CD4-positive, alpha-beta T cell (primary cell): Measurements from ENCODE around the gene RNF208. TPM values are rescaled to one million over a fixed set of nuclear protein-coding genes. Genes with fewer than 3 reads are reported as not detected.
"Not testable (repeated sequence)": the region's sequence is repeated elsewhere in the genome, so short reads cannot be mapped to it uniquely, and the experiment has no call there.

Experiments
- ATAC-seq: fragments of 200-7000 bp; cut with Tn5 transposase; one replicate; pipeline ENCODE4 v1.10.0; 2022; ENCODE audit warnings: mild to moderate bottlenecking; ENCODE audit not compliant: poor library complexity
- CTCF ChIA-PET: fragments of 350-600 bp; sonication (Branson Sonifier 250); formaldehyde crosslinking; loops from one replicate; lab custom pipeline; 2021; ENCODE audit warnings: antibody characterized with exemption, inconsistent platforms; lab: Charles Lee
- POLR2A ChIA-PET: fragments of 350-600 bp; sonication (Branson Sonifier 250); formaldehyde crosslinking; loops from one replicate; lab custom pipeline; 2021; ENCODE audit warnings: antibody characterized with exemption, inconsistent platforms; lab: Charles Lee
- DNase-seq, 14 experiments: peaks; one replicate each; pipeline ENCODE4 v3.0.0-alpha.2; 2013 to 2020; ENCODE audit warnings: mixed read lengths in 2 of 14
- H3K27ac ChIP-seq, 2 donors: one replicate each; pipeline versions ENCODE4 v1.5.1 to v1.7.0; 2013; ENCODE audit warnings: low read length in 2 of 2, low read depth in 1 of 2, mild to moderate bottlenecking in 1 of 2
- H3K27me3 ChIP-seq, 2 experiments: 1 replicate in 1 of 2; 2 replicates in 1 of 2; pipeline versions ENCODE4 v1.6.1 to v1.7.0; 2013; ENCODE audit warnings: low read length in 2 of 2, control low read depth in 1 of 2, mild to moderate bottlenecking in 1 of 2, moderate library complexity in 1 of 2; ENCODE audit not compliant: insufficient read depth in 2 of 2, control insufficient read depth in 1 of 2
- H3K36me3 ChIP-seq: one replicate; pipeline ENCODE4 v1.6.1; 2013; ENCODE audit warnings: low read length, control low read depth; ENCODE audit not compliant: insufficient read depth
- H3K4me1 ChIP-seq: one replicate; pipeline ENCODE4 v1.6.1; 2013; ENCODE audit warnings: low read length, control low read depth; ENCODE audit not compliant: insufficient read depth
- H3K4me3 ChIP-seq: one replicate; pipeline ENCODE4 v1.5.1; 2013; ENCODE audit warnings: mild to moderate bottlenecking, low read length, moderate library complexity
- H3K9me3 ChIP-seq, 2 experiments: 1 replicate in 1 of 2; 2 replicates in 1 of 2; pipeline versions ENCODE4 v1.6.1 to v1.7.0; 2013; ENCODE audit warnings: low read length in 2 of 2, mild to moderate bottlenecking in 2 of 2, control low read depth in 1 of 2, moderate library complexity in 1 of 2; ENCODE audit not compliant: control insufficient read depth in 1 of 2, insufficient read depth in 1 of 2
- H3K27ac Mint-ChIP-seq: one replicate; pipeline ENCODE4 v1.8.0; 2020; ENCODE audit warnings: mixed read lengths
- H3K27me3 Mint-ChIP-seq: one replicate; pipeline ENCODE4 v1.8.0; 2021; ENCODE audit warnings: mixed read lengths
- H3K36me3 Mint-ChIP-seq: one replicate; pipeline ENCODE4 v1.8.0; 2021; ENCODE audit warnings: low read depth, mixed read lengths
- H3K4me1 Mint-ChIP-seq: one replicate; pipeline ENCODE4 v1.8.0; 2021; ENCODE audit warnings: low read depth, mixed read lengths
- H3K4me3 Mint-ChIP-seq: one replicate; pipeline ENCODE4 v1.8.0; 2020; ENCODE audit warnings: mild to moderate bottlenecking, mixed read lengths
- H3K9me3 Mint-ChIP-seq: one replicate; pipeline ENCODE4 v1.8.0; 2020; ENCODE audit warnings: mixed read lengths
- intact Hi-C, 2 experiments: fragments of 100-400 bp; cut with DNase I in 1 of 2; cut with micrococcal nuclease in 1 of 2; formaldehyde crosslinking; loops; one replicate each; pipeline versions ENCODE4 v1.15.1 to v1.9.0; 2023 to 2025; cut with DNase I, micrococcal nuclease
- total RNA-seq, 174 experiments: library from RNA in 2 of 174; stranded (reverse) in 2 of 174; gene quantifications; one replicate each; pipeline ENCODE4 v1.2.3 and lab custom pipeline; 2021 to 2026
- TF ChIP-seq, protein P1 (sequence below): fragments of 200-600 bp; IDR thresholded peaks from one replicate; pipeline ENCODE4 v1.8.0; 2022; ENCODE audit warnings: antibody characterized with exemption, mild to moderate bottlenecking

RNF208 gene
- total RNA-seq, 2 experiments from 2014 or later, result 0.66 to 0.67 TPM

DNA sequence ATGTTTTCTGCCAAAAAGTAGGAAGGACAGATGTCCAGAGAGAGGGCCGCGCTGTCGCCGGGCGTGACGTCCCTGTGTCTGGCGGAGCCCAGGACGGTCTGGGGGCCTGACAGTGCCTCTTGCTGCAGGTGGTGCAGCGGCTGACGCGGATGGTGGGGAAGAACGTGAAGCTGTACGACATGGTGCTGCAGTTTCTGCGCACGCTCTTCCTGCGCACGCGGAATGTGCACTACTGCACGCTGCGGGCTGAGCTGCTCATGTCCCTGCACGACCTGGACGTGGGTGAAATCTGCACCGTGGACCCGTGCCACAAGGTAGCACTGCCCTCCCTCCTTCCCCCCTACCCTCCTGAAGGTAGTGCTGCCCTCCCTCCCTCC lies 40.9 kb upstream of the RNF208 start:
- Mint-ChIP-seq H3K36me3 (peaks cover 35% of the 10 kb centered on the region), H3K4me1 (no peaks in the 10 kb centered on the region), H3K27ac (no peak overlapping the region), H3K9me3 (no peaks in the 10 kb centered on the region), H3K27me3 (no peaks in the 10 kb centered on the region), H3K4me3 (no peak overlapping the region)
- CTCF ChIA-PET, result interaction anchor here (1.3 kb wide), 1 partner anchor 26 kb away, joined by 5 read pairs; no protein-coding TSS in a partner anchor
- DNase-seq (peak in 1 of 14 experiments; percentile 25), ATAC-seq (no peak)
- H3K4me3 ChIP-seq, result no peak overlapping the region
- H3K36me3 ChIP-seq, result peaks cover 45% of the 10 kb centered on the region
- intact Hi-C loops, result loop anchor here in 1 of 2 experiments (2.0 kb wide), 1 partner anchor 26 kb away; no protein-coding TSS in a partner anchor
- H3K4me1 ChIP-seq, result no peaks in the 10 kb centered on the region
- no peaks in the 10 kb centered on the region for H3K27me3 ChIP-seq
- TF ChIP-seq, protein P1, sequence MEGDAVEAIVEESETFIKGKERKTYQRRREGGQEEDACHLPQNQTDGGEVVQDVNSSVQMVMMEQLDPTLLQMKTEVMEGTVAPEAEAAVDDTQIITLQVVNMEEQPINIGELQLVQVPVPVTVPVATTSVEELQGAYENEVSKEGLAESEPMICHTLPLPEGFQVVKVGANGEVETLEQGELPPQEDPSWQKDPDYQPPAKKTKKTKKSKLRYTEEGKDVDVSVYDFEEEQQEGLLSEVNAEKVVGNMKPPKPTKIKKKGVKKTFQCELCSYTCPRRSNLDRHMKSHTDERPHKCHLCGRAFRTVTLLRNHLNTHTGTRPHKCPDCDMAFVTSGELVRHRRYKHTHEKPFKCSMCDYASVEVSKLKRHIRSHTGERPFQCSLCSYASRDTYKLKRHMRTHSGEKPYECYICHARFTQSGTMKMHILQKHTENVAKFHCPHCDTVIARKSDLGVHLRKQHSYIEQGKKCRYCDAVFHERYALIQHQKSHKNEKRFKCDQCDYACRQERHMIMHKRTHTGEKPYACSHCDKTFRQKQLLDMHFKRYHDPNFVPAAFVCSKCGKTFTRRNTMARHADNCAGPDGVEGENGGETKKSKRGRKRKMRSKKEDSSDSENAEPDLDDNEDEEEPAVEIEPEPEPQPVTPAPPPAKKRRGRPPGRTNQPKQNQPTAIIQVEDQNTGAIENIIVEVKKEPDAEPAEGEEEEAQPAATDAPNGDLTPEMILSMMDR, result no peak
- POLR2A ChIA-PET, result no interaction called here
- H3K27ac ChIP-seq, result no peak overlapping the region
- H3K9me3 ChIP-seq, result no peaks in the 10 kb centered on the region

- H3K4me3 Mint-ChIP-seq, H3K4me3 ChIP-seq, H3K9me3 Mint-ChIP-seq, H3K27me3 Mint-ChIP-seq, H3K4me1 Mint-ChIP-seq, DNase-seq, H3K27me3 ChIP-seq, H3K27ac ChIP-seq, POLR2A ChIA-PET, H3K9me3 ChIP-seq, H3K27ac Mint-ChIP-seq, H3K4me1 ChIP-seq, ATAC-seq: not testable (repeated sequence)
- H3K36me3 ChIP-seq, result peaks cover 45% of the 10 kb centered on the region
- CTCF ChIA-PET, result interaction anchor here (1.3 kb wide), 1 partner anchor 26 kb away, joined by 5 read pairs; no protein-coding TSS in a partner anchor
- TF ChIP-seq, protein P1, result peak; percentile 45
- intact Hi-C loops, result loop anchor here in 1 of 2 experiments (2.0 kb wide), 1 partner anchor 26 kb away; no protein-coding TSS in a partner anchor
- peaks cover 30% of the 10 kb centered on the region for H3K36me3 Mint-ChIP-seq
Measured at GRCh38 chr9:137262173-137262908, 40.3 kb upstream of the RNF208 start.

- DNase-seq (peak in 1 of 14 experiments; percentile 1), ATAC-seq (no peak)
- Histone ChIP-seq H3K27me3 (no peaks in the 10 kb centered on the region), H3K4me3 (no peak overlapping the region), H3K4me1 (peaks cover 25% of the 10 kb centered on the region), H3K9me3 (no peaks in the 10 kb centered on the region), H3K27ac (no peak overlapping the region), H3K36me3 (peaks cover 20% of the 10 kb centered on the region)
- ChIA-PET CTCF (interaction anchor here (0.9 to 2.1 kb wide), 2 partner anchors 20 to 45 kb away, joined by 3 to 7 read pairs; partner anchors contain the start of gene NRARP), POLR2A (interaction anchor here (0.6 to 4.7 kb wide), 3 partner anchors 17 to 171 kb away, joined by 3 to 63 read pairs (median 11); partner anchors contain the start of genes MAN1B1 and TUBB4B)
- TF ChIP-seq, protein P1, result no peak
- Mint-ChIP-seq H3K36me3 (peaks cover 18% of the 10 kb centered on the region), H3K27me3 (no peaks in the 10 kb centered on the region), H3K4me1 (peaks cover 16% of the 10 kb centered on the region), H3K9me3 (no peaks in the 10 kb centered on the region), H3K27ac (no peak overlapping the region), H3K4me3 (peak overlapping the region; percentile 94)
- intact Hi-C loops, result loop anchor here in 1 of 2 experiments (5.0 kb wide), 1 partner anchor 1290 kb away; no protein-coding TSS in a partner anchor
Measured at GRCh38 chr9:137256856-137257255, 34.8 kb upstream of the RNF208 start.
